Right lobe of liver (tissue), 4 donors: ENCODE measurements around the gene PILRA.

Source experiments
- POLR2A ChIP-seq: fragments of 450-650 bp; IDR thresholded peaks from one replicate; pipeline ENCODE4 v1.6.1; 2017; ENCODE audit warnings: antibody characterized with exemption, mild to moderate bottlenecking
- TF ChIP-seq, protein P1 (sequence below), 4 donors: fragments of 200-600 bp in 3 of 4; fragments of 450-650 bp in 1 of 4; IDR thresholded peaks; one replicate each; pipeline versions ENCODE4 v1.5.1 to v1.8.0; 2016 to 2022; ENCODE audit warnings: antibody characterized with exemption in 4 of 4, mild to moderate bottlenecking in 2 of 4
- donor health status: DM: no; HTN: no; CAD: no.
- donor health status: DM: no; HTN: no; CAD: no.
- donor health status: DM: no; HTN: yes; CAD: no.

DNA sequence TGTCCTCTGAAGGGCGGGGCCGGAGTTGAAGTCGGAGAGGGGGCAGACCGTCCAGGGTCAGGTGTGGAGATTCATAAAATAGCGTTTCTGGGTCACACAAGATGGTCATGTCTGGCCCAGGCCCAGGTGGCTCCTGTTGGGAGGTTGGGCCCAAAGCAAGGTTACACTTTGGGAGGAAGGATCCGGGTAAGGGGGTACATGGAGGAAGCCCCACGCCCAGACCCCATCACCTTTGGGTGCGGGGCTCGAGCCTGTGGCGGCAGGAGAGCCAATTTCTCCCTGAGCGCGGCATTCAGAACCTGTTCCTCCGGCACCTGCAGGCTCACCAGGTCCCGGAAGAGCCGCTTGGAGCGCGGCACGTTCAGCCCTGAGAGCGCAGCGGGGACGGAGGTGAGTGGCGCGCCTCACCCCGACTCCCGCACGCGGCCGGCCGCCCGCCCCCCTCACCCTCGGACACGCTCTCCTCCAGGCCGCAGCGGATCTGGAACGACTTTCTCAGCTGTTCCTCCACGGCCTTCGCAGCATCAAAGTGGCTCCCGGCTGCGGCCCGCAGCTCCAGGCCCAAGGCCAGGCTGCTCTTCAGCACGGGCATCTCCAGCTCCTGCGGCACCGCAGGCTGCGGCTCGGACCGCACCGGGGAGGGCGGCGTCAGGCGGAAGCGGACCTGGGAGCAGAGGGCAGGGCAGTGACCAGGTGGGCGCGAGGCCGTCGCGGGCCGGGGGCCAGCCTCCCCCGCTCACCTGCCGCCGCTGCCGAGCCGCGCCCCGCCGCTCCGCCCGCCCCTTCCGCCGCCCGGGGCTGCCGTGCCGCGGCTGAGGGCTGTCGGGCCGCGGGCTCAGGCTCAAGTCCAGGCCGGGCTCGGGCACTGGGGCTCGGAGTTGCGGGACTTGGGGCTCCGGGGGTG is 62.4 kb downstream of the PILRA start:
- TF ChIP-seq POLR2A, result no peak
- TF ChIP-seq, protein P1, sequence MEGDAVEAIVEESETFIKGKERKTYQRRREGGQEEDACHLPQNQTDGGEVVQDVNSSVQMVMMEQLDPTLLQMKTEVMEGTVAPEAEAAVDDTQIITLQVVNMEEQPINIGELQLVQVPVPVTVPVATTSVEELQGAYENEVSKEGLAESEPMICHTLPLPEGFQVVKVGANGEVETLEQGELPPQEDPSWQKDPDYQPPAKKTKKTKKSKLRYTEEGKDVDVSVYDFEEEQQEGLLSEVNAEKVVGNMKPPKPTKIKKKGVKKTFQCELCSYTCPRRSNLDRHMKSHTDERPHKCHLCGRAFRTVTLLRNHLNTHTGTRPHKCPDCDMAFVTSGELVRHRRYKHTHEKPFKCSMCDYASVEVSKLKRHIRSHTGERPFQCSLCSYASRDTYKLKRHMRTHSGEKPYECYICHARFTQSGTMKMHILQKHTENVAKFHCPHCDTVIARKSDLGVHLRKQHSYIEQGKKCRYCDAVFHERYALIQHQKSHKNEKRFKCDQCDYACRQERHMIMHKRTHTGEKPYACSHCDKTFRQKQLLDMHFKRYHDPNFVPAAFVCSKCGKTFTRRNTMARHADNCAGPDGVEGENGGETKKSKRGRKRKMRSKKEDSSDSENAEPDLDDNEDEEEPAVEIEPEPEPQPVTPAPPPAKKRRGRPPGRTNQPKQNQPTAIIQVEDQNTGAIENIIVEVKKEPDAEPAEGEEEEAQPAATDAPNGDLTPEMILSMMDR (IDR thresholded peaks at IDR 0.05), result no peak
